HEK293 (cell line): ENCODE data around the gene GRK3.

Experiments
- CTCF ChIP-seq: fragments of 450-650 bp; formaldehyde crosslinking; IDR thresholded peaks from 2 replicates; pipeline ENCODE4 v1.5.1; 2016; ENCODE audit warnings: missing biosample characterization, missing genetic modification characterization
- ZNF24 ChIP-seq: fragments of 450-650 bp; formaldehyde crosslinking; IDR thresholded peaks from 2 replicates; pipeline ENCODE4 v1.5.1; 2016; ENCODE audit warnings: missing biosample characterization, missing genetic modification characterization

DNA sequence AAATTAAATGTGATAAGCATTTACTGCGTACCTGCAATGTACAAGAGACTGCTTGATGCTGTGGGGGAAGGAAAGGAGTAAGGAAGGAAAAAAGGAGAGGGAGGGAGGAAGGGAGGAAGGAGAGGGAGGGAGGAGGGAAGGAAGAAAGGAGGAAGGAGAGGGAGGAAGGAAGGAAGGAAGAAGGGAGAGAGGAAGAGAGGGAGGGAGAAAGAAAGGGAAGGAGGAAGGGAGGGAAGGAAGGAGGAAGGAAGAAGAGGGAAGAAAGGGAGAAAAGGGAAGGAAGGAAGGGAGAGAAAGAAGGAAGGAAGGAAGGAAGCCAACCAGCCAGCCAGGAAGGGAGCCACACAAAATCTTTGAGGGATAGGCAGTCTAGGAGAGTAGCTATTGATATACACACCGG is 133.5 kb downstream of the GRK3 start:
- no peak for TF ChIP-seq ZNF24 (tag by site-specific recombination)
- no peak for TF ChIP-seq CTCF
